HG03457 (cell line): ENCODE results near the gene ATP6V1C2.

Experiments
- ATAC-seq: cut with Tn5 transposase; IDR thresholded peaks from one replicate; pipeline ENCODE4 v1.9.1; 2021; ENCODE audit warnings: moderate number of reproducible peaks; ENCODE audit not compliant: unreplicated experiment

Gene ATP6V1C2

GRCh38 chr2:10732924-10733565 is 11.6 kb downstream of the ATP6V1C2 start:
- no peak for ATAC-seq

GRCh38 chr2:10733566-10733925 is 12.1 kb downstream of the ATP6V1C2 start:
- ATAC-seq: no peak

DNA sequence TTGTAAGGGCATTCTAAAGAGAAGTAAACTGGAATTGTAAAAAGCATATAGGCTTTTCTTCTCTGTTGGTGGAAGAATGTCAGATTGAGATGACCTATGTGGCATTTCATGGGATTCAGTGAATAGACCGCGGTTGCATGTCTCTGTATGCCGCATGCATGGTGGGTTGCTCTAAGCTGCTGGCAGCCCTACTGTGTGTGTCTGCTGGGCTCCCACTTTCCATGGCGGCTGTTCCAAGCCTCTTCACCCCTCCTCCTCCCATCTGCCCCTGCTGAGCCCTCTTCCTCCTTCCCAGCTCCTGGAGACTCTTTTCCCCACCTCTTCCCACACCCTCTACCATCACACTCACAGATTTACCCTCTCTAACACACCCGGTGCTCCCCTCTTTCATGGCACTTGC is 12.6 kb downstream of the ATP6V1C2 start:
- no peak for ATAC-seq

GRCh38 chr2:10738192-10738591 is 16.8 kb downstream of the ATP6V1C2 start:
- no peak for ATAC-seq

DNA sequence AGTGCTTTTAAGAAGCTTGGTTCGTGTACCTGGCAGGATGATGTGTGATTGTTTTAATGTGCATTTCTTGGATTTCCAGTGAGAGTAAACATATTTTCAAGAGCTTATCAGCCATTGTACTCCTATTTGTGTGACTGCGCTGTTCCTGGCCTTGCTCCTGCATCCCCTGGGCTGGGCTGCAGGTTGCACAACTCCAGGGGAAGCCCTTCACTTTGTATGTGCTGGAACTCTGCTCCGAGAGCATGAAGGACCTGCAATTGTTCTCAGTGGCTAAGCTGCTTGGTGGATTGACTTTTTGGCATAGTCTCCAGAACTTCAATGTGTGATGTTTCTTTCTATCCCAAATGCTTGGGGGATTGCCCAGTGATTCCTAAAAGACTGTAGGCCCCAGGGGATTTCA is 18.8 kb downstream of the ATP6V1C2 start:
- ATAC-seq: no peak

DNA sequence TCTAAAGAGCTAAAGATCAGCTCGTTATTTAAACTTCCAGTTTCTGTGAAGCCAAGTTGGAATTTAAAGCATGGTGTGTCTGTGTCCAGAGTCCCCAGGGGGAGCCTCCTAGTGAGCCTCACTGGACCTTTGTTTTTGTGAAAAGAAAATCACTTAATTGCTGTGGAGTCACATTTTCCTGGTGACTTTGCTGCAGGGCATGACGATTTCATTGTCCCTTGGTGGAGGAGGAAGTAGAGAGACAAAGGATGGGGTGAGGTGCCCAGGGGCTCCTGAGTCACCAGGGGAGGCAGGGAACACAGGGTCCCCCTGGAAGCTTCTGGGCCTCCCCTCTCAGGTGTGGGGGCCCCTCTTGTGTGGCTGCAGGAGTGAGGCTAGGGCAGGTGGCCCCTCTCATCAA is 19.7 kb downstream of the ATP6V1C2 start:
- ATAC-seq: no peak

GRCh38 chr2:10742666-10743065 is 21.2 kb downstream of the ATP6V1C2 start:
- no peak for ATAC-seq

- ATAC-seq: no peak
These were observed 29.2 kb downstream of the ATP6V1C2 start for GRCh38 chr2:10750610-10751009.

GRCh38 chr2:10752236-10752635 is 30.8 kb downstream of the ATP6V1C2 start:
- ATAC-seq: no peak

GRCh38 chr2:10753156-10753555 is 31.7 kb downstream of the ATP6V1C2 start:
- no peak for ATAC-seq

- ATAC-seq: no peak
These were observed 32.4 kb downstream of the ATP6V1C2 start for GRCh38 chr2:10753876-10754275.

DNA sequence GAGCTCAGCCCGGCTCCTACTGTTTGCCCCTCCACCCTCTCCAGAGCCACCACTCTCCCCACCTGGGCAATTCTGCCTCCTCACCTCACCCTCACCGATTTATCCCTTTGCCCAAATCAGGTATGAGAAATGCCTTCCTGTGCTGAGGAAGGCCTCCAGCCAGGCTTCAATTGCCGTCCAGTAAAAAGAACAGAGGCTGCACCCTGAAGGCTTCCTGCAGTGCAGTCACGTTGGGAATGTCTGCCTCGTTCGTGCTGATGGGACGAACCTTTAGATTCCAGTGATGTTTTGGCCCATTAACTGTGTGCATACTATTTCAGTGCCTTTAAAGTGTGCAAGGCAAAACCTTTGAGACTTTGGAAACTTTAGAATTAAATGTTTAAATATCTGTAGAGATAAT is 34.2 kb downstream of the ATP6V1C2 start:
- no peak for ATAC-seq

DNA sequence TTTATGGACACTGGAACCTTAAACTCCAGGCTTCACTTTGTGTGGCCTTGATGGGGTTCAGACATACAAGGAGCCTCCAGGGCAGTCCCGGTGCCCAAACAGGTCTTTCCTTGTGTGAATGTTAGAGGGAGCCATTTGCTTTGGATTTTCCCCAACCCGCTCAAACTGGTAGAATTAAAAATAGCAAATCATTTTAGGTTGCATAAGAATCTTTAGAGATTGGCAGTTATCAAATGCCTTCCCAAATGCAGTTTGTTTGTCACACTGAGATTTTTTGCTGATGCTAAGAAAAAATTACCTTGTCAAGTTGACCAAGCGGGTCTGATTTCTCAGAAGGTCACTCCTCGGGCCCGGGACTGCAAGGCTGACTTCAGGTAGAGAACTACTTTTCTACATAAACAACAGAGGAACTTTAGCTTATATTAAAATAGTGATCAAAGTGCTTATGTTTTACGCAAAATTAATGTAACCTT is 36.4 kb downstream of the ATP6V1C2 start:
- no peak for ATAC-seq

DNA sequence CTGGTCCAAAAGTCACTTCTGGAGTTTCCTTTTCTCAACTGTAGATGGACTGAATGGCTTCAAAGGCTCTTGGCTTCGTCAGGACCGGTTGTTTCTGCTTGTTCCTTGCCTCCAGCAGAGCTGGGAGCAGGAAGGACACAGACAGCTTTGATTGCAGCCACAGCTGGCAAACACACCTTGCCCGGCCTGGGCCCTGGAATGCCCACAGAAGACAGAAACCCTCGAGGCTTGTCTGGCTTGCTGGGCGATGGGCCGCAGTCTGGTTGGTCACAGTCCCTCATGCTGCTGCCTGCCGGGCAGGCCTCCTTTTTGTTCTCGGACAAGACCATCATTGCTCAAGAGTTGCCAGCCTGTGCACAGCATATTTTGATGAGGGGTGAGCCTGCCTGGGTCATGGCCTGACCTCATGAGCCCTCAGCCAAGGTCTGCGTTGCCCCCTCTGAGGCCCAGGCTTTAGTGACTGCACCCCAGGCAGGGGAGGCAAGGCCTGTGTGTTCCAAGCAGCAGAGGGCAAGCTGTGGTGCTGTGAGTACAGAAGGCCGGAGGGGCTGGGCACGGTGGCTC is 37.8 kb downstream of the ATP6V1C2 start:
- ATAC-seq: no peak

- no peak for ATAC-seq
These were observed 39.5 kb downstream of the ATP6V1C2 start for GRCh38 chr2:10760794-10761504.

DNA sequence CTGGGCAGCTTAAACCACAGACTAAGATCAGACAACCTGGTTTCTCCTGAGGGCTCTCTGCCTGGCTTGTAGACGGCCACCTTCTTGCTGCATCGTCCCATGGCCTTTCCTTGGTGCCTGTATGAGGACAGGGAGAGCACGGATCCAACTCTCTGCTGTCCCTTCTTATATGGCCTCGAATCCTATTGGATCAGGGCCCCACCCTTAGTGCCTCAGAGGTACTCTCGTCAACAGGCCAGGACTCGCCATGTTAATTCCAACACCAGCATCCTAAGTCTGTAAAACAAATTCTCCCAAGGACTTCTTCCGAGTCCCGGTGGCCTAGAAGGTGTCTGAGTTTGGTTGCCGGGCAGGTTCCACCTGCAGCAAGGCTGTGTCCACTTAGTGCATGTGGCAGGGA is 40.2 kb downstream of the ATP6V1C2 start:
- ATAC-seq: no peak

DNA sequence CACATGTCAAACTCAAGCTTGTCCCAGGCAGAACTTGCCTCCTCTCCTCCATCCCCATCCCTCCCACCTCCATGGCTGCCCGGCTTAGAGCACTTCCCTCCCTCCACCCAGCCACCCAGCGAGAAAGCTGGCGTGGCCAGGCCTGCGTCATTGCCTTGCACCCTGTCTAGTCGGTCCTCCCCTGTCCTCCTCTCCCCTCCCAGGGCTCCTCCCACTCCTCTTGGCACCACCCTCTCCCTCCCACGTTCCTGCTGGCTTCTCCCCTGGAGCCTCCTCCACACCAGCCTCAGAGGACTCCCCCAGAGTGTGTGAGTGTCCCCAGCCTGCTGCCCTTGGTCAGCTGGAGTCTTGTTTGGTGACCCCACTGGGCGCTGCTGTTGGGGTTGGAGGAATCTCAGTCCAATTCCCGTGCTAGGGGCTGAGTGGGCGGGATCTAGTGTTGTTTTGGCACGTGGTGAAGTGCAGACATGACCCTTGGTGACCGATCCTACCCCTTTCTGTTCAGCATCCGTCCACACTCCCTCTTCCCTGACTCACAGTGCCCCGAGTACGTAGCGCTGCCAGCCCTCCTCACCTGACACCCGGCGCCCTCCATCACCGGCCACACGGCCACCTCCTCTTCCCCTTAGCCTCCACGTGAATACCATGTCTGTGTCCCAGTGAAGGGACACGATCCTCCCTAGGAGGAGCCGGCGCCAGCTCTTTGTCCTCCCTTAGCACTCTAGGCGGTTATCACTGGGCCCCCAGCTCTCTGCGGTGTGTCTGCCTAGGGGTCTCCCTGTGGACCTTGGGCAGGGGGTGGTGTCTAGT is 41.4 kb downstream of the ATP6V1C2 start:
- no peak for ATAC-seq

DNA sequence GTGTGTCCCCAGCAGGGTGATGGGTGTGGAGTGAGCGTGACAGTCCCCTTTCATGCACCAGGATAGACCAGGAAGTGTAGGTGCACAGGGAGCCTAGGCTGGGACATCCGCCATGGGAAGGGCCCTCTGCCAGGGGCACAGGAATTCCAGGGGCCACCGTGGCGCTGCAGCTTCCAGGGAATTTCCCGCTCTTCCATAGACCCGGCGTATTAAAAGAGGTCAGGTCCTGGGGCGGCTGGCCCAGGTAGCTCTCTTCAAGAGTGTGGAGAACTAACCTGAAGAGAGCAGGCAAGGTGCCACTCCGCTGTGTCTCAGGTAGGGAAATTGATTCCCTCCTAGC is 42.0 kb downstream of the ATP6V1C2 start:
- no peak for ATAC-seq

DNA sequence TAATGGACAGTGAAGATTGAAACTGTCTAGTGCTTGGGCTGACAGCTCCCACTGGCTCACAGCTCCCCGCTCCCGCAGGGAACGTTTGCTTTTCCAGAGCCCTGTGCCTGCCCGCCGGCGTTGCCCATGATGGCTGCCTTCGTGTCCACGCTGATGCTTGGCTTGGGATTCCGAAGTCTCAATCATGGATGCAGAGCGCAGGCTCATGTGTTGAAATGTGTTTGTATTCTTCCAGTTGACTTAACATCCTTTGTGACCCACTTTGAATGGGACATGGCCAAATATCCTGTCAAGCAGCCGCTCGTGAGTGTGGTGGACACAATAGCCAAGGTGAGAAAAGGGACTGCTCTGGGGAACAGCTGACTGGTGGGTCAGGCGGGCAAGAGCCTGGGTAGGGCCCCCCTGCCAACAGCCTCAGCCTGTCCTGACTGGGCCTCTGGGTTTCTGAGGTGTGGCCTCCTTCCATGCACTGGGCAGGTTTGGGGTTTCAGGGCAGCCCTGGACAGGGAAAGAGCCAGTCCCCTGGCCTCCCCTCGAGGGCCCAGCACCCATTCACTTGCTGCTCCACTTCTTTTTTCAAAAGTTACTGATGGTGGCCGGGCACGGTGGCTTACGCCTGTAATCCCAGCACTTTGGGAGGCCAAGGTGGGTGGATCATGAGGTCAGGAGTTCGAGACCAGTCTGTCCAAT is 42.8 kb downstream of the ATP6V1C2 start:
- ATAC-seq: no peak

GRCh38 chr2:10764896-10765295 is 43.5 kb downstream of the ATP6V1C2 start:
- no peak for ATAC-seq

- no peak for ATAC-seq
These were observed 44.0 kb downstream of the ATP6V1C2 start for GRCh38 chr2:10765461-10765860.
